ENCODE data around the gene H2BK1. TPM values are rescaled to one million over a fixed set of nuclear protein-coding genes. Genes with fewer than 3 reads are reported as not detected.
A peak's percentile ranks its signal among the peaks of the same experiment; 100 is the strongest.

Gene H2BK1
- total and polyA plus RNA-seq, 2 of the 13 experiments (the other 11 are each of a cell fraction or from before 2014, with no cell fraction given), result not detected

GRCh38 chr7:151232917-151233701, 22.8 kb upstream of the H2BK1 start (continued):
- TF ChIP-seq POLR2A (IDR thresholded peaks at IDR 0.05; ENCODE audit: insufficient read depth in 1 of 2, low read depth in 2 of 2, low read length in 2 of 2), result peak in 1 of 2 experiments; percentile 49; a peak in 2 of 4 replicates
- 0 out of 2 replicates have a peak, but pooled peaks have one; percentile 9 for TF ChIP-seq RXRA (CRISPR knock-in tag; IDR thresholded peaks at IDR 0.05)
- TF ChIP-seq NFE2 (CRISPR knock-in tag; IDR thresholded peaks at IDR 0.05), result peak; percentile 37; the same call in 1 of the 2 replicates
- TF ChIP-seq FOSL2 (CRISPR knock-in tag; IDR thresholded peaks at IDR 0.05), result peak; percentile 76
- TF ChIP-seq ZFX (CRISPR knock-in tag; IDR thresholded peaks at IDR 0.05; ENCODE audit: low read depth), result peak; percentile 14; the same call in 1 of the 2 replicates
- peak; percentile 17 for TF ChIP-seq RBM39 (IDR thresholded peaks at IDR 0.05; ENCODE audit: low read depth, low read length, poor library complexity, severe bottlenecking)
- TF ChIP-seq BCL3 (CRISPR knock-in tag; IDR thresholded peaks at IDR 0.05), result no peak
- TF ChIP-seq MAFK (conservative IDR thresholded peaks at IDR 0.05 in 1 of 2, IDR thresholded peaks at IDR 0.05 in 1 of 2; ENCODE audit: low read length in 2 of 2), result peak in 1 of 2 experiments; percentile 26; a peak in 1 of 4 replicates
- no peak for TF ChIP-seq ZBTB14 (CRISPR knock-in tag; IDR thresholded peaks at IDR 0.05)
- peak; percentile 55; the same call in 1 of the 2 replicates for TF ChIP-seq BORCS8-MEF2B (CRISPR knock-in tag; IDR thresholded peaks at IDR 0.05)
- 0 out of 2 replicates have a peak, but pooled peaks have one; percentile 30 for TF ChIP-seq FOXJ3 (CRISPR knock-in tag; IDR thresholded peaks at IDR 0.05; ENCODE audit: borderline replicate concordance)
- TF ChIP-seq GFI1 (CRISPR knock-in tag; IDR thresholded peaks at IDR 0.05; ENCODE audit: borderline replicate concordance), result no peak
- no peak for TF ChIP-seq HNF4A (CRISPR knock-in tag; IDR thresholded peaks at IDR 0.05)
- TF ChIP-seq ZNF274 (CRISPR knock-in tag; IDR thresholded peaks at IDR 0.05), result 0 out of 2 replicates have a peak, but pooled peaks have one; percentile 8
- TF ChIP-seq HNRNPL (IDR thresholded peaks at IDR 0.05; ENCODE audit: low read depth, low read length), result 0 out of 2 replicates have a peak, but pooled peaks have one; percentile 37
- no peak for TF ChIP-seq PHF21A (CRISPR knock-in tag; IDR thresholded peaks at IDR 0.05)
- TF ChIP-seq YY1 (IDR thresholded peaks at IDR 0.05; ENCODE audit: insufficient read depth, insufficient replicate concordance, low read depth, low read length), result peak; percentile 77
- no peak for TF ChIP-seq TEF (CRISPR knock-in tag; IDR thresholded peaks at IDR 0.05)
- peak; percentile 55; the same call in 1 of the 2 replicates for TF ChIP-seq NFE2L2 (IDR thresholded peaks at IDR 0.05; ENCODE audit: low read length)
- TF ChIP-seq NFE2L1 (CRISPR knock-in tag; IDR thresholded peaks at IDR 0.05; ENCODE audit: borderline replicate concordance), result peak; percentile 74; the same call in 1 of the 2 replicates
- TF ChIP-seq SAP130 (CRISPR knock-in tag; IDR thresholded peaks at IDR 0.05; ENCODE audit: low read depth), result peak; percentile 60
- peak; percentile 49; the same call in 1 of the 2 replicates for TF ChIP-seq TBX2 (CRISPR knock-in tag; IDR thresholded peaks at IDR 0.05; ENCODE audit: borderline replicate concordance)
- peak; percentile 7; the same call in 1 of the 2 replicates for TF ChIP-seq DMAP1 (CRISPR knock-in tag; IDR thresholded peaks at IDR 0.05)
- no peak for TF ChIP-seq FOXP4 (CRISPR knock-in tag; IDR thresholded peaks at IDR 0.05)
- peak; percentile 31; the same call in 1 of the 2 replicates for TF ChIP-seq MAFF (IDR thresholded peaks at IDR 0.05; ENCODE audit: low read depth, low read length)
